Lung (tissue), 12 donors: ENCODE measurements around the gene FLACC1. TPM values are rescaled to one million over a fixed set of nuclear protein-coding genes. Genes with fewer than 3 reads are reported as not detected.
"Not testable (repeated sequence)": the region's sequence is repeated elsewhere in the genome, so short reads cannot be mapped to it uniquely, and the experiment has no call there.

Experiments used
- ATAC-seq: fragments of 200-7000 bp; cut with Tn5 transposase; one replicate; pipeline ENCODE4 v1.9.1; 2020; ENCODE audit warnings: moderate number of reproducible peaks; ENCODE audit not compliant: insufficient read depth, low FRiP score
- DNase-seq, 3 donors: peaks; one replicate each; pipeline ENCODE4 v3.0.0-alpha.2; 2013 to 2017
- H3K27ac ChIP-seq, 2 donors: one replicate each; pipeline ENCODE4 v1.5.1; 2013; ENCODE audit warnings: mild to moderate bottlenecking in 2 of 2, moderate library complexity in 2 of 2, control low read depth in 1 of 2, inconsistent platforms in 1 of 2, low read depth in 1 of 2, low read length in 1 of 2
- H3K27me3 ChIP-seq, 3 donors: one replicate each; pipeline ENCODE4 v1.5.1; 2013; ENCODE audit warnings: low read length in 2 of 3; ENCODE audit not compliant: control insufficient read depth in 3 of 3, insufficient read depth in 3 of 3
- H3K36me3 ChIP-seq, 4 donors: one replicate each; pipeline ENCODE4 v1.5.1; 2013; ENCODE audit warnings: low read length in 4 of 4, mild to moderate bottlenecking in 1 of 4, moderate library complexity in 1 of 4; ENCODE audit not compliant: control insufficient read depth in 4 of 4, insufficient read depth in 4 of 4
- H3K4me1 ChIP-seq, 5 donors: one replicate each; pipeline ENCODE4 v1.5.1; 2013; ENCODE audit warnings: low read length in 5 of 5, mild to moderate bottlenecking in 2 of 5, moderate library complexity in 1 of 5; ENCODE audit not compliant: control insufficient read depth in 5 of 5, insufficient read depth in 5 of 5
- H3K4me3 ChIP-seq: one replicate; pipeline ENCODE4 v1.5.1; 2013; ENCODE audit warnings: mild to moderate bottlenecking, control low read depth, moderate library complexity
- H3K9ac ChIP-seq, 2 donors: one replicate each; pipeline ENCODE4 v1.5.1; 2013; ENCODE audit warnings: low read length in 2 of 2, control low read depth in 1 of 2; ENCODE audit not compliant: insufficient read depth in 1 of 2
- H3K9me3 ChIP-seq, 4 donors: one replicate each; pipeline ENCODE4 v1.5.1; 2013; ENCODE audit warnings: low read length in 3 of 4, mild to moderate bottlenecking in 1 of 4, moderate library complexity in 1 of 4; ENCODE audit not compliant: control insufficient read depth in 4 of 4, insufficient read depth in 3 of 4
- WGBS, 2 donors: extraction: QIAGEN DNeasy Blood & Tissue Kit; methylation state at CpG; one replicate each; pipeline ENCODE4 v1.1.7; 2013; 5-methylcytosine and 5-hydroxymethylcytosine counted together
- polyA plus RNA-seq, 2 donors: library from polyadenylated mRNA; stranded (reverse); fragments of 200-250 nt; gene quantifications; one replicate each; pipeline ENCODE4 v1.2.1, GENCODE V29; 2013
- total RNA-seq, 2 donors: library from RNA; depleted of rRNA in 1 of 2; stranded (reverse); fragments of >200 nt in 1 of 2; gene quantifications; one replicate each; pipeline ENCODE4 v1.2.1, GENCODE V29; 2014 to 2021
- TF ChIP-seq, protein P1 (sequence below): IDR thresholded peaks from 2 replicates; pipeline ENCODE4 v1.5.1; 2012; ENCODE audit warnings: mild to moderate bottlenecking; ENCODE audit errors: control extremely low read depth, extremely low read depth
- donor health status: control.
- donor health status: control.
- donor health status: Bipolar disorder and iron deficiency.
- donor health status: healthy.
- donor health status: DM: yes; HTN: yes; CAD: no.

Gene FLACC1
- total and polyA plus RNA-seq, 4 donors: 1.0 to 8.6 (median 4.9) TPM

DNA sequence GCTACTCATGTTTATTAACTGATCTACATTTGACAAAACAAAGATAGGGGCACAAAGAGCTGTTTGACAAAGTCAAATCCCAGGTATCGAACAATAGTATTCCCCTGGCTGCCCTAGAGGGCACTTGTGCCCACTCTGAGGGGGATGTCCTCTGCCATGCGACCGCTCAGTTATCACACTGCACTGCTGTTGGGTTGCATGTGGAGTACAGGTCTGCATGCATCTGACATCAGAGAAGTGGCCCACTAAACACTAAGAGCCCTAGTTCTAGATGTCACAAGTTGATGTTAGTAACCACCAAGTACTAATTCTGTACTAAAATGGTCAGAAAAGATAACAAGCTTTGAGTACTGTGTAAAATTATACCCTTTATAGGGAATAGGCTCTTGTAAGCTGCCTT lies 20.1 kb upstream of the FLACC1 start:
- Histone ChIP-seq H3K27ac (no peak overlapping the region), H3K4me3 (no peak overlapping the region), H3K27me3 (no peaks in the 10 kb centered on the region), H3K4me1 (no peaks in the 10 kb centered on the region), H3K36me3 (peaks cover 8 to 23% (median 19%) of the 10 kb centered on the region in 4 donors), H3K9ac (no peak overlapping the region), H3K9me3 (no peaks in the 10 kb centered on the region)
- ATAC-seq (no peak), DNase-seq (no peak)
- WGBS, 2 donors: 87 to 97% methylated on average over 3 of the region's 3 CpGs
- TF ChIP-seq, protein P1, sequence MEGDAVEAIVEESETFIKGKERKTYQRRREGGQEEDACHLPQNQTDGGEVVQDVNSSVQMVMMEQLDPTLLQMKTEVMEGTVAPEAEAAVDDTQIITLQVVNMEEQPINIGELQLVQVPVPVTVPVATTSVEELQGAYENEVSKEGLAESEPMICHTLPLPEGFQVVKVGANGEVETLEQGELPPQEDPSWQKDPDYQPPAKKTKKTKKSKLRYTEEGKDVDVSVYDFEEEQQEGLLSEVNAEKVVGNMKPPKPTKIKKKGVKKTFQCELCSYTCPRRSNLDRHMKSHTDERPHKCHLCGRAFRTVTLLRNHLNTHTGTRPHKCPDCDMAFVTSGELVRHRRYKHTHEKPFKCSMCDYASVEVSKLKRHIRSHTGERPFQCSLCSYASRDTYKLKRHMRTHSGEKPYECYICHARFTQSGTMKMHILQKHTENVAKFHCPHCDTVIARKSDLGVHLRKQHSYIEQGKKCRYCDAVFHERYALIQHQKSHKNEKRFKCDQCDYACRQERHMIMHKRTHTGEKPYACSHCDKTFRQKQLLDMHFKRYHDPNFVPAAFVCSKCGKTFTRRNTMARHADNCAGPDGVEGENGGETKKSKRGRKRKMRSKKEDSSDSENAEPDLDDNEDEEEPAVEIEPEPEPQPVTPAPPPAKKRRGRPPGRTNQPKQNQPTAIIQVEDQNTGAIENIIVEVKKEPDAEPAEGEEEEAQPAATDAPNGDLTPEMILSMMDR: no peak

DNA sequence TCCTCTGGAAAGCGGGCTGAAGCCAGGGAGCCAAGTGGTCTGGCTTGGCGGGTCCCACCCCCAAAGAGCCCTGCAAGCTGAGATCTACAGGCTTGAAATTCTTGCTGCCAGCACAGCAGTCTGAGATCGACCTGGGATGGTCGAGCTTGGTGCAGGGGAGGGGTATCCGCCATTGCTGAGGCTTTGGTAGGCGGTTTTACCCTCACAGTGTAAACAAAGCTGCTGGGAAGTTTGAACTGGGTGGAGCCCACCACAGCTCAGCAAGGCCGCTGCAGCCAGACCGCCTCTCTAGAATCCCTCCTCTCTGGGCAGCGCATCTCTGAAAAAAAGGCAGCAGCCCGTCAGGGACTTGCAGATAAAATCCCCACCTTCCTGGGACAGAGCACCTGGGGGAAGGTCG lies 12.6 kb upstream of the FLACC1 start:
- no peak for DNase-seq
- Histone ChIP-seq H3K4me3 (no peak overlapping the region), H3K9me3 (peaks cover 0 to 6% (median 1%) of the 10 kb centered on the region in 4 donors), H3K36me3 (peaks cover 0 to 6% (median 5%) of the 10 kb centered on the region in 4 donors), H3K27me3 (no peaks in the 10 kb centered on the region), H3K27ac (no peak overlapping the region), H3K4me1 (no peaks in the 10 kb centered on the region), H3K9ac (no peak overlapping the region)
- TF ChIP-seq, protein P1: no peak
- WGBS, 2 donors: 90 to 93% methylated on average over 11 of the region's 11 CpGs
- ATAC-seq: no peak

DNA sequence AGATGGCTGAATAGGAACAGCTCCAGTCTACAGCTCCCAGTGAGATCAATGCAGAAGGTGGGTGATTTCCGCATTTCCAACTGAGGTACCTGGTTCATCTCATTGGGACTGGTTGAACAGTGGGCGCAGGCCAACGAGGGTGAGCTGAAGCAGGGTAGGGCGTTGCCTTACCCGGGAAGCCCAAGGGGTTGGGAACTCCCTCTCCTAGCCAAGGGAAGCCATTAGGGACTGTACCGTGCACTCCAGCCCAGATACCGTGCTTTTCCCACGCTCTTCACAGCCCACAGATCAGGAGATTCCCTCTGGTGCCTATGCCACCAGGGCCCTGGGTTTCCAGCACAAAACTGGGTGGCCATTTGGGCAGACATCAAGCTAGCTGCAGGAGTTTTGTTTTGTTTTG lies 12.2 kb upstream of the FLACC1 start:
- ATAC-seq, H3K4me1 ChIP-seq, H3K9ac ChIP-seq, H3K36me3 ChIP-seq, H3K9me3 ChIP-seq, H3K4me3 ChIP-seq, DNase-seq, H3K27ac ChIP-seq, H3K27me3 ChIP-seq: not testable (repeated sequence)
- 92 to 97% methylated on average over 8 of the region's 8 CpGs for WGBS, 2 donors

DNA sequence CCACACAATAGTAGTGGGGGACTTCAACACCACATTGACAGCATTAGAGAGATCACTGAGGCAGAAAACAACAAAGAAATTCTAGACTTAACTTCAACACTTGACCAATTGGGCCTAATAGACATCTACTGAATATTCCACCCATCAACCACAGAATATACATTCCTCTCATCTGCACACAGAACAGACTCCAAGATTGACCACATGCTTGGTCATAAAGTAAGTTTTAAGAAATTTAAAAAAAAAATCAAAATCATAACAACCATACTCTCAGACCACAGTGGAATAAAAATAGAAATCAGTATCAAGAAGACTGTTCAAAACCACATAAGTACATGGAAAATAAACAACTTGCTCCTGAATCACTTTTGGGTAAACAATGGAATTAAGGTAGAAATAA lies 9.0 kb upstream of the FLACC1 start:
- Histone ChIP-seq H3K27me3 (no peaks in the 10 kb centered on the region), H3K9ac (no peak overlapping the region), H3K36me3 (peaks cover 0 to 14% (median 6%) of the 10 kb centered on the region in 4 donors), H3K4me3 (no peak overlapping the region), H3K27ac (no peak overlapping the region), H3K9me3 (peaks cover 0 to 10% (median 1%) of the 10 kb centered on the region in 4 donors), H3K4me1 (peaks cover 0 to 2% (median 0%) of the 10 kb centered on the region in 5 donors)
- TF ChIP-seq, protein P1: no peak
- ATAC-seq (no peak), DNase-seq (no peak)
